CD4-positive, alpha-beta T cell treated with Interleukin-12 subunit alpha and Interleukin-12 subunit beta, for 1 hour (primary cell): ENCODE data around the gene LAPTM5.
A peak's percentile ranks its signal among the peaks of the same experiment; 100 is the strongest.

Experiments
- DNase-seq: peaks from one replicate; pipeline ENCODE4 v3.0.0-alpha.2; 2020

The LAPTM5 gene

GRCh38 chr1:30712583-30712982, 45.0 kb downstream of the LAPTM5 start:
- DNase-seq, result no peak

- no peak for DNase-seq
Observed at GRCh38 chr1:30710407-30710806, 47.2 kb downstream of the LAPTM5 start.

- no peak for DNase-seq
Observed at GRCh38 chr1:30708361-30708728, 49.2 kb downstream of the LAPTM5 start.

GRCh38 chr1:30707412-30708360, 49.9 kb downstream of the LAPTM5 start:
- DNase-seq, result peak; percentile 58

- DNase-seq, result no peak
Observed at GRCh38 chr1:30706528-30706927, 51.0 kb downstream of the LAPTM5 start.

- DNase-seq, result no peak
Observed at GRCh38 chr1:30705698-30706097, 51.9 kb downstream of the LAPTM5 start.

GRCh38 chr1:30704765-30705509, 52.6 kb downstream of the LAPTM5 start:
- DNase-seq, result no peak

GRCh38 chr1:30704271-30704670, 53.3 kb downstream of the LAPTM5 start:
- DNase-seq, result no peak

GRCh38 chr1:30702823-30703222, 54.8 kb downstream of the LAPTM5 start:
- DNase-seq, result no peak

- DNase-seq, result no peak
Observed at GRCh38 chr1:30701258-30701633, 56.3 kb downstream of the LAPTM5 start.

GRCh38 chr1:30700528-30701257, 56.9 kb downstream of the LAPTM5 start:
- no peak for DNase-seq

- no peak for DNase-seq
Observed at GRCh38 chr1:30699762-30700161, 57.8 kb downstream of the LAPTM5 start.

GRCh38 chr1:30698401-30698981, 59.1 kb downstream of the LAPTM5 start:
- DNase-seq, result no peak

- DNase-seq, result no peak
Observed at GRCh38 chr1:30697571-30698376, 59.8 kb downstream of the LAPTM5 start.

- DNase-seq, result no peak
Observed at GRCh38 chr1:30696831-30697230, 60.7 kb downstream of the LAPTM5 start.

- no peak for DNase-seq
Observed at GRCh38 chr1:30695439-30695841, 62.1 kb downstream of the LAPTM5 start.

- DNase-seq, result no peak
Observed at GRCh38 chr1:30694280-30695175, 63.0 kb downstream of the LAPTM5 start.

GRCh38 chr1:30693822-30694221, 63.8 kb downstream of the LAPTM5 start:
- no peak for DNase-seq

GRCh38 chr1:30693366-30693765, 64.2 kb downstream of the LAPTM5 start:
- DNase-seq, result no peak

- no peak for DNase-seq
Observed at GRCh38 chr1:30692948-30693301, 64.6 kb downstream of the LAPTM5 start.
